Measurements from ENCODE around the gene CCDC47.
A peak's percentile ranks its signal among the peaks of the same experiment; 100 is the strongest.

CCDC47 gene

DNA sequence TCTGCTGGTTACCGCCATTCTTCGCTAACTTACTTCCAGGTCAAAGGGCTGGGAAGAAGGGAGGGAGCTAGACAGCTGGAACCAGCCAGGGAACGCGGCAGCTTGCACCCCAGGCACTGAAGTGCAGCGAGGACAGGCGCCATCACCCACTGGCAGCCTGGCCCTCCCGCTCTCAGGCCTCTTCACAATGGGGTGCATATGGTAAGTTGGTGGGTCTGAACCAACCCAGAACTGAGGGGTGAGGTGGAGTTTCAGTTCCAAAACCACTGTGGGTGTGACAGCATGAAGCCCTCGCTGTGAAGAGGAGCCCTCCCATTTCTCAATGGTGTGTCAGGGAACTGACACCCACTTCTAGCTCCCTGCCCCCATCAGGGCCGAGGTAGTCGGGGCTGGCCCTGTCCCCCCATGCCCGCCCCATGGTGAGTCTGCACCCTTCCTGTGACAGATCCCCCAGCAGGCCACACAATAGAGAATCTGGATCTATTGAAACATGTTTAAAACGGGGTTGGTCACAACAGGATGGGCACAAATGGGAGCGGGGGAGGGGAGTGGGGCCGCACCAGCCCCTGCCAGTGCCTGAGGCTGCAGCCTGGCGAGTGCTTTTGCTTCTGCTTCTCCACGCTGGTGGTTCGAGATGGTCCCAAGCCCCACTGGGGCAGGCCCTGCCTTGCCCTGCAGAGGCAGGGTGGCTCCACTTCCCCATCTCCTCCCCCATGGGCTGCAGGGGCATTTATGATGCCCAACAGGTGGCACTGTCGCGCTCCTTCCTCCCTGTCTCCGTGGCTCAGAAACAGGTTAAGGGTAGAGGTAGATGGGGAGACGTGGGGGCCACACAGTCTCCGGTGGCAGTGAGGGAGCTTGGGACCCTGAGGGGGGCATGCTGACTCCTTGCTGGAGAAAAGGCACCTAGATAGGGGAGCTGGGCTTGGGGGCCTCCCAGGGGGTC is 75.8 kb downstream of the CCDC47 start:
- peak; percentile 17 for DNase-seq

DNA sequence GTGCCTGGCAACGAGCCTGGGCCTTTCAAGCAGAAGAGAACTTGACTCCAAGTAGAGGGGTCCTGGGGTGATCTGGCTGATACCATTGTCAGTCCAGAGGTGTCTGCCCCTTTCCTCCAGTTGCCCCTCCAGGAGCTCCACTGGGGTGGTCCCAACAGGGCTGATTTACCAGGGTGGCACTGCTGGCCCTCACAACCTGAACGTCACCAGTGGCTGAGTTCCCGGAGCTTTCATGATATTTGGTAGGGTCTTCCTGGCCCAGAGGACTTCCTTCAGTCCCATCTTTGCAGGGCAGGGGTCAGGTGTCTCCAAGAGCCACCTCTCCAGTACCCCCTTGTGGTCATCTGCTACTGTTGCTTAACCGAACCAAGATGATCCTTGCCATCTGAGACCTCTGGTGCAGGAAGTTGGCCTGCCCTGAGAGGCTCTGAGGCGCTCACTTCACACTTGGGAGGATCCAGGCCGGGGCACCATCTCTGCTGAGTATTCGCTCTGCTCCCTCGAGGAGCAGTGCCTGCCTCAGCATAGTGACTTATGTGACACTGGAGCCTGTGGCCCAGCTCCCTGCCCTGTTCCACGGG is 76.9 kb downstream of the CCDC47 start:
- DNase-seq = no peak

DNA sequence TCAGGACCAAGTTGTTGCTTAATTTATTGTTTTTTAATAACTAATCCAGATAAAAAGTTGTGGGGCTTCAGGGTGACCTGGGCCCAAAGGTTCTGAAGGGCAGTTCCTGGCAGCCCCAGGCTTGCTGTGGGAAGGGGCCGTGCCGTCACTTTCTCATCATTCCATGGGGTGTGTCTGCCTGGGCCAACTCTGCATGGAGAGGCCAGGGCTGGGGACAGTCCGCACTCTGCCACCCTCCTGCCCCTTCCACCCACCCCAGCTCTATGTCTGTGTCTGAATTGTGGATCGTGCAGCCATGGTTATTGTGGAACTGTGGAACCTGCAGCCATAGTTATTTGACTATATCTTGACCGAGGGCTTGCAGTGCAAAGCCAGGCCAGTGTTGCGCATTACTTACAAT is 77.5 kb downstream of the CCDC47 start:
- no peak for DNase-seq

Data from DMS153 (cell line).